VCaP (cell line): ENCODE measurements around the gene KSR1.

Experiments
- H3K27ac ChIP-seq: fragments of 450-650 bp; 2 replicates; pipeline ENCODE4 v1.5.1; 2017
- TF ChIP-seq, protein P1 (sequence below): fragments of 450-650 bp; conservative IDR thresholded peaks from 2 replicates; pipeline ENCODE4 v1.5.1; 2017; ENCODE audit warnings: mild to moderate bottlenecking, moderate library complexity

KSR1 gene

DNA sequence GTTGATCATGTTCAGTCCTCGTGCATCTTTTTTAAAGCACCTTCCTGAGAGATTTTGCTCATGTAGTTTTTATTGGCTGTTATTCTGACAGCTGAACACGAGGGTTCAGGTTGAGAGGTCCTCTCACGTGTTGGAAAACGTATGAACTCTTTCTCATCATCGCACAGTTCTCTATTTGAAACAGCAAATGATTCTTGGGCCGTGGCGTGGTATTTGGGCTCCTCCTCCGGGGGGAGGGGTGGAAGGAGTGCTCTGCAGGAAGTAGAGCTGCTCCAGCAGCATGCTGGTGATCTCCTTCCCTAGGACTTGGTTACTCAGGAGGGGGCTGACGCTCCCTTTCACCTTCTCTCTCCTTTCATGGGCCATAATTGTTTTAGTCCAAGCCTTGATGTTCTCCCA, 70.4 kb downstream of the KSR1 start:
- no peak overlapping the region for H3K27ac ChIP-seq
- TF ChIP-seq, protein P1, sequence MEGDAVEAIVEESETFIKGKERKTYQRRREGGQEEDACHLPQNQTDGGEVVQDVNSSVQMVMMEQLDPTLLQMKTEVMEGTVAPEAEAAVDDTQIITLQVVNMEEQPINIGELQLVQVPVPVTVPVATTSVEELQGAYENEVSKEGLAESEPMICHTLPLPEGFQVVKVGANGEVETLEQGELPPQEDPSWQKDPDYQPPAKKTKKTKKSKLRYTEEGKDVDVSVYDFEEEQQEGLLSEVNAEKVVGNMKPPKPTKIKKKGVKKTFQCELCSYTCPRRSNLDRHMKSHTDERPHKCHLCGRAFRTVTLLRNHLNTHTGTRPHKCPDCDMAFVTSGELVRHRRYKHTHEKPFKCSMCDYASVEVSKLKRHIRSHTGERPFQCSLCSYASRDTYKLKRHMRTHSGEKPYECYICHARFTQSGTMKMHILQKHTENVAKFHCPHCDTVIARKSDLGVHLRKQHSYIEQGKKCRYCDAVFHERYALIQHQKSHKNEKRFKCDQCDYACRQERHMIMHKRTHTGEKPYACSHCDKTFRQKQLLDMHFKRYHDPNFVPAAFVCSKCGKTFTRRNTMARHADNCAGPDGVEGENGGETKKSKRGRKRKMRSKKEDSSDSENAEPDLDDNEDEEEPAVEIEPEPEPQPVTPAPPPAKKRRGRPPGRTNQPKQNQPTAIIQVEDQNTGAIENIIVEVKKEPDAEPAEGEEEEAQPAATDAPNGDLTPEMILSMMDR: no peak

DNA sequence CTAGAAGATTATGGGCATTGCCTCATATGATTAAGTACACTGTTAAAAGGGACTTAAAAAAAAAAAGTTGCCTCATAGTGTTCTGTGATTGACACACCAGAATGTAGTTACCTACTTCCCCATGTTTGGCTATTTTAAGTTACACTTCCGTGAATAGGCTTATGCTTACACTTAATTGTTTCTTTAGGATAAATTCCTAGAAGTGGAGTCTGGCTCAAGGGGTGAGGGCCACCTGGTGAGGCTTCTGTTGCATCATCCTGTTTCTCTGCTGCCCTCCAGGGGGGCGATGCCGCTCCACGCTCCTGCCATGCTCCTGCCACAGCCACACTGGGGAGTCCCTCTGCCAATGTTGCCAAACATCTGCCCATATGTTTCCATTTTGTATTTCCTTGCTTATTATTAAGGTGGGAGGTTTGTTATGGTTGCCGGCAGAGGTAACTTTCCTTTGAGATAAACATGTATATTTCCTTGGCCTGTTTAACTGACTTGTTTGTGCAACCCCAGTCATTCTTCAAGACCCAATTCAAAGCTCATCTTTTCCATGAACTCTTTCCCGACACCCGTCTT, 73.1 kb downstream of the KSR1 start:
- H3K27ac ChIP-seq: no peak overlapping the region
- TF ChIP-seq, protein P1: no peak

DNA sequence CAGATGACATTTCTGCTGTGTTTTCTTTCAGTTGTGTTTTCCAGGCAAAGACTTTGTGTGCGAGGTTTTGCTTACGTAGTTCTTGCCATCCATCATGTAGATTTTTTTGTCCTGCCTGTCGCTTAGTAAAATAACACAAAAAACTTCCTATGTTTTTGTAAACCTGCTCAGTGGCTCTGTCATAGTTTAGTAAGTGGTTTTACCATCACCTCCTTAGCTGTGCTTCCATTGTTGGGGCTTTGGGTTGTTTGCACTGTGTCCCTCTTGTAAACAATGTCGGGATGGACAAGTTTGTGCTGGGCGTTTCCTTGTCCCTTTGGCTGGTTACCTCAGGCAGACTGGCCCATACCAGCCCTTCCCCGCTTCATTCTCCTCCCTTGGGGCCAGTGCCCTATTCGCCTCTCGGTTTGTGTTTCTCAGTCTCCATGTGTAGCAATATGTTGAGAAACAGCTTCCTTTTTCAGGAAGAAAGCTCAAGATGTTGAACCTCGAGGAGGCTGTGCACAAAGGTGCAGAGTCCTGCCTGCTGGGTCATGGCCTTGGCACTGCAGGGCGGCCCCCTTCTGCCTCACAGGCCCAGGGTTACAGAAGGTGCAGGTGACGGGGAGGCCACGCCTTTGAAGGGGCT, 74.6 kb downstream of the KSR1 start:
- H3K27ac ChIP-seq: no peak overlapping the region
- TF ChIP-seq, protein P1: no peak

DNA sequence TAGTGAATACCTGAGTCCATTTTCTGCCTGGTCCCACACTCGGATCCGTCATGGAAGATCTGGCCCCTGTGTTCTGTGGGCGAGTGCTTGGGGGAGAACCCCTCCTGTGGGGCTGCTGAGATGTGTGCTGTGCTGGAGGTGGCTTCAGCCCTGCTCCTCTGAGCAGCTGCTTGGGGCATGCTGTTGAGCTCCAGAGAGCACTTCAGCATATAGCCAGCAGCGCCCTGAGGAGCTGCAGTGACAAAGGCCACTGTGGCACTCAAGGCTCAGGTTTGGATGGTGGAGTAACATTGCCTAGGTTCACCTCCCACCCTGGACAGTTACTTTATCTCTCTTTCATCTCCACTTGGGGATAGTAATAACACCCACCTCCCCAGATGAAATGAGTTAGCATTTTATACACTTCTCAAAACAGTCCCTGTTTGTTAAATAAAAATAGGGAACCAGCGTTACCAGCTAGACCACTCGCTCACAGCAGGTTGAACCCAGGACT, 75.3 kb downstream of the KSR1 start:
- TF ChIP-seq, protein P1: no peak
- H3K27ac ChIP-seq: no peak overlapping the region

DNA sequence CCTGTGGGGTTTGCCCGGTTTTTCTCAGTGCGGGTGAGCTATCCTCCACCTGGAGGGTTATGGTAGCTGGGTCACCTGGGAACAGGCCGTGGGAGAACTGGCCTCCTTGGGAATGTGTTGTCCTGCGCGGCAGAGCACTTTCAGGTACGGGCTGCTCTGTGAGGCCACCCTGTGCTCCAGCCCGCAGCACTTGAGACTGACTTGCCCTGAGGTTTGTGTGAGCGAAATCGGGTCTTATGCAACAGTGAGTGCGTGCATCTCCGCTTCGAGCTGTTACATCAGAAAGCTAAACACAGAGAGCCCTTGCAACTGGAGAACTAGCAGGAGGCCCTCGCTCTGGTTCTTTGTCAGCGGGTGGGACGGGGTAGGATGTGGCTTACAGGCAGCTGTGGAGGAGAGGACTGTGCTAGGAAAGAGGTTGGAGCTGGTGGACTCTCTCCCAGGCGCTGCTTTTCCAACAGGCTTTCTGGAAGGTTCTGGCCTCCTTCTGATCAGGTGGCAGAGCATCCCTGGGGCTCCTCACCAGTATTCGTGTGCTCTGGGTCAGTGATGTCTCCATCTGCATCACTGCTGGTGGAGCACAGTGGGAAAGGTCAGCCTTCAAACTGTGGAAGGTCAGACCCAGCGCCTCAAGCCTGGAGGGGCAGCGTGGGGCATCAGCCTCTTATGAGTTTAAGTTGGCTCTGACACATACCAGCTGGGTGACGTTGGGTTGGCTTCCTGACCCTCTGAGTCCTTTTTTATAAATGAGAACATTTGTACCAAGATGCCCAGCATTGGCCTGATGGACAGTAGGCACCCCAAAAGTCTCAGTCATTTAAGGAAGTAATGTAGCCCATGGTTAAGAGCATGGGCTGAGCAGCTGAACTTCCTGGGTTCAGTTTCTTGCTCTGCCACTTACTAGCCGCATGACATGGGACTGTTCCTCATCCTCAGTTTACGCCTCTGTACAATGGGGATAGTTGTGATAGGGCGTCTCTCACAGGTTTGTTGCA, 76.3 kb downstream of the KSR1 start:
- TF ChIP-seq, protein P1: no peak
- H3K27ac ChIP-seq: no peak overlapping the region

DNA sequence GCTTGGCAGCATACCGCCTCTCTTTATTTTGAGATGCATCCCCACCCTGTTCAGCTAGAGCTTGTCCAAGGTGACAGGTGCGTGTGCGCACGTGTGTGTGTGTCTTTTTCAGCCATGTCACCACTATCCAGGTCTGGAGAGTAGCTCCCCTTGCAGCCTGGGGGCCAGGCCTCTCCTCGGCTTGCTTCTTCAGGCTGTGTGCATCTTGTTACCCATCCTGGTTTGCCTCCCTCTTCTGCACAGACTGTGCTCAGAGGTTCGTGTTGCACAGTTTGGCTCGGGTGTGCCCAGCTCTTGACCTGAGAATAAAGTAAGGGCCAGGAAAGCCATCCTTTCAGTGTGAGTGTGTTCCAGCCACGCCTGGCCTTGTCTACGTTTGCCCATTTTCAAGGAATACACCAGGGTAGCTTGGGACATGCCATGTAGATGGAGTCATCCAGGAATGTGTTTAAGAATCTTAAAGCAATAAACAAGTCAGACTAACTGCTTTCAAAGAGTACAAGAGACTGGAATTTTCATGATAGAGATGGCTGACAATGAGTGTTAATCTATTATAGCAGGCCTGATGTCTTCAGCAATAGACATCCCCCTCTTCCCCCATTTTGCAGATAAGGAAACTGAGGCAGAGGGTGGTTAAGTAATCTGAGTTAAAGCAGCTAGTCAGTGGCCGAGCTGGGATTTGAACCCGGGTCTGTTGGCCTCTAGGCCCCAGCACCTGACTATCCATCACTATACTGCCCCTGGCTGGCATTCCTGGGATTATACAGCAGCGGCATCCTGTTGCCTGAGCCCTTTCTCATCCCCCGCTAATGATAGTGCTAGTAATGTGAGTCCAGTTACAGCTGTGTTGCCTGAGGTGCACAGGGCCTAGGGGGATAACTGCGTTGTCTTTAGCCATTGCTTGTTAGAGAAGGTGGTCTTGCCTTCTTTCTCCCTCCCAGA, 77.9 kb downstream of the KSR1 start:
- TF ChIP-seq, protein P1: no peak
- H3K27ac ChIP-seq: no peak overlapping the region
